HFFc6 (cell line): Measurements from ENCODE around the gene TRPV4. TPM values are rescaled to one million over a fixed set of nuclear protein-coding genes. Genes with fewer than 3 reads are reported as not detected.

ENCODE experiments used
- DNase-seq: peaks from one replicate; pipeline ENCODE4 v3.0.0-alpha.2; 2018
- H3K27ac Mint-ChIP-seq: 2 replicates; pipeline ENCODE4 v1.8.0; 2020; ENCODE audit warnings: mild to moderate bottlenecking, mixed read lengths
- H3K27me3 Mint-ChIP-seq: 2 replicates; pipeline ENCODE4 v1.8.0; 2021; ENCODE audit warnings: mild to moderate bottlenecking, moderate library complexity, mixed read lengths; ENCODE audit not compliant: insufficient read depth
- H3K36me3 Mint-ChIP-seq: 2 replicates; pipeline ENCODE4 v1.8.0; 2021; ENCODE audit warnings: low read depth, mixed read lengths
- H3K4me1 Mint-ChIP-seq: 2 replicates; pipeline ENCODE4 v1.8.0; 2020; ENCODE audit warnings: low read depth, mixed read lengths
- H3K4me3 Mint-ChIP-seq: 2 replicates; pipeline ENCODE4 v1.8.0; 2020; ENCODE audit warnings: mild to moderate bottlenecking, moderate library complexity, mixed read lengths
- H3K9me3 Mint-ChIP-seq: 2 replicates; pipeline ENCODE4 v1.8.0; 2020; ENCODE audit warnings: mild to moderate bottlenecking, mixed read lengths
- total RNA-seq, 6 experiments: library from RNA; stranded (reverse); fragmentation: NEBNext Ultra II Directional; extraction: Animal tissue kit (Norgen Biotek cat#: 25700); gene quantifications; 2 replicates in 1 of 6; 3 replicates in 5 of 6; pipeline ENCODE4 v1.2.3, GENCODE V29; 2021
- TF ChIP-seq, protein P1 (sequence below): fragments of 200-600 bp; sonication (generic); IDR thresholded peaks from 2 replicates; pipeline ENCODE4 v1.5.0; 2021; ENCODE audit warnings: antibody characterized with exemption, mild to moderate bottlenecking

TRPV4 gene
- total RNA-seq, 6 experiments from 2014 or later: 1.6 to 2.5 (median 1.9) TPM

DNA sequence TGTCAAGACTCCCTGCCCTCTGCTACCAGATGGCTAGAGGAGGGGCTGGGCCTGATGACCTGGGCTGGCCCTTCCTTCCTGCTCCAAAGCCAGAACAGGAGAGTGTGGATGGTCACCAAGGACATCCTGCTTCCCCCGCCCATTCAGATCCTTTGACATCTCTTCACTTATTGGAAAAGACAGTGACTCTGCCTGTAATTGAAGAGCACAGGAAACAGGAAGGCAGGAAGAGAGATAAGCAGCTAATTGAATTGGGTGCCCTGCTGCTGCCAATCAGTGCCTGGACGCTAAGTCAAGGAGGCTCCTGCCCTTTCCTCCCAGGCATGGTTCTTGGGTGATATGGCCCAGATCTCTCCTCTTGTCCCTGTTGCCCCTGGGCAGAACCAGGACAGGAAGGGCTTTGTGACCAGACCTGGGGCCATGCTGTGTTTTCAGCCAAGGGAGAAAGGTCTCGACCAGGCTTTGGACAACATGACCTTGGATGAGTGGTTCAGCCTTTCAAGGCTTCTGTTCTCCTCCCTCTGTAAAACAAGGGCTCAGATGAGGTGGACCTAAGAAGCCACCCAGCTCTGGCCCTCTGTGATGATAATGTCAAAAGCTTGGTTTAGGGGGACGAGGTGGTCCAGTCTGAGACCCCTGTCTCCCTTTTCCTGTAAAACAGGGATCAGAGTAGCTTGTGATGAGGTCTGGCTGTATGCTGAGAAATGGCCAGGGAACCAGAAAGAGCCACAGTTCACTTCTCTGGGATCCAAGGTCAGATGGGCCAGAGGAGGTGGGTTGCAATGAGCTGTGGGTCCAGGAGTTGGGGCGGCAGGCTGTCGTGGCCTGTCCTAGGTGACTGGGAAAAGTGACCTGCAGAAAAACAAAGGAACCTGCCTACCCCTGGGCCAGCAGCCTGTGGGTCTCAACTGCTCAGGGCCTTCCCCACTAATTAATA is 80.8 kb downstream of the TRPV4 start:
- no peak overlapping the region for H3K4me3 Mint-ChIP-seq
- H3K27me3 Mint-ChIP-seq: peaks cover 35% of the 10 kb centered on the region
- no peak overlapping the region for H3K27ac Mint-ChIP-seq
- H3K36me3 Mint-ChIP-seq: peaks cover 19% of the 10 kb centered on the region
- no peaks in the 10 kb centered on the region for H3K4me1 Mint-ChIP-seq
- TF ChIP-seq, protein P1, sequence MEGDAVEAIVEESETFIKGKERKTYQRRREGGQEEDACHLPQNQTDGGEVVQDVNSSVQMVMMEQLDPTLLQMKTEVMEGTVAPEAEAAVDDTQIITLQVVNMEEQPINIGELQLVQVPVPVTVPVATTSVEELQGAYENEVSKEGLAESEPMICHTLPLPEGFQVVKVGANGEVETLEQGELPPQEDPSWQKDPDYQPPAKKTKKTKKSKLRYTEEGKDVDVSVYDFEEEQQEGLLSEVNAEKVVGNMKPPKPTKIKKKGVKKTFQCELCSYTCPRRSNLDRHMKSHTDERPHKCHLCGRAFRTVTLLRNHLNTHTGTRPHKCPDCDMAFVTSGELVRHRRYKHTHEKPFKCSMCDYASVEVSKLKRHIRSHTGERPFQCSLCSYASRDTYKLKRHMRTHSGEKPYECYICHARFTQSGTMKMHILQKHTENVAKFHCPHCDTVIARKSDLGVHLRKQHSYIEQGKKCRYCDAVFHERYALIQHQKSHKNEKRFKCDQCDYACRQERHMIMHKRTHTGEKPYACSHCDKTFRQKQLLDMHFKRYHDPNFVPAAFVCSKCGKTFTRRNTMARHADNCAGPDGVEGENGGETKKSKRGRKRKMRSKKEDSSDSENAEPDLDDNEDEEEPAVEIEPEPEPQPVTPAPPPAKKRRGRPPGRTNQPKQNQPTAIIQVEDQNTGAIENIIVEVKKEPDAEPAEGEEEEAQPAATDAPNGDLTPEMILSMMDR: no peak
- H3K9me3 Mint-ChIP-seq: peaks cover 25% of the 10 kb centered on the region
- DNase-seq: no peak

DNA sequence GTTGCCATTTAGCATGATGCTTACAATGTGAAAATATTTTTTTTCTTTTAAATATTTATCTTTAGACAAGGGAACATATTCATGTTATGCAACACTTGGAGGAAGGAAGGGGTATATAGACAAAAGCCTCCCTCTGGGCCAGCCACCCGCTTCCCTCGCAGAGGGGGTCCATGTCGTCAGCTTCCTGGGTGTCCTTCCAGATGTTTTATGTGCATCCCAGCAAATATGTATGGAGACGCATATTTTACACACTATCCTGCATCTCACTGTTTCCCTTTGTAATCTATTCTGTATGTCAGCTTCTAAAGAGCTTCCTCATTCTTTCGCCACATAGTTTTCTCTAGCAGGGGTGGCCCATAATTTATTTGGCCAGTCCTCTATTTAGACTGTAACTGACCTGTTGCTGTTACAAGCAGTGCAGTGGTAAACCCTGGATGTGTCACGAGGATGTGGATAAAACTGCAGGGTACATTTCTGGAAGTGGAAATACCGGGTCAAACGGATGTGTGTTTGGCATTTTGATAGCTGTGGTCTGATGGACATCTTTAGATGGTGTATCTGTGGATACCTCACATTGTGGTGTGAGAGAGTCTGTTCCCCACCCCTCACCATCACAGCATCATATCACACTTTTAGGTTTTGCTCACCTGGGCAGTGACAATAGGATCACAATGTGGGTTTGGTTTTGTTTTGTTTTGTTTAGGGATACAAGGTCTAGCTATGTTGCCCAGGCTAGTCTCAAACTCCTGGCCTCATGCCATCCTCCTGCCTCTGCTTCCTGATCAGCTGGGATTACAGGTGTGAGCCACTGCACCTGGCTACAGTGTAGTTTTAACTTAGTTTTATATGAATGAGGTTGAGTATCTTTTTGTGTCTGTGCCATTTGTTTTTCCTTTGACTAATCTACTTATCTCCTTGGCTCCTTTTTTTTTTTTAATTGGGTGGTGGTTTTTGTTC is 87.9 kb downstream of the TRPV4 start:
- H3K4me1 Mint-ChIP-seq: no peaks in the 10 kb centered on the region
- TF ChIP-seq, protein P1: no peak
- H3K36me3 Mint-ChIP-seq: no peaks in the 10 kb centered on the region
- H3K9me3 Mint-ChIP-seq: no peaks in the 10 kb centered on the region
- no peak overlapping the region for H3K27ac Mint-ChIP-seq
- DNase-seq: no peak
- no peak overlapping the region for H3K4me3 Mint-ChIP-seq
- H3K27me3 Mint-ChIP-seq: peaks cover 33% of the 10 kb centered on the region

DNA sequence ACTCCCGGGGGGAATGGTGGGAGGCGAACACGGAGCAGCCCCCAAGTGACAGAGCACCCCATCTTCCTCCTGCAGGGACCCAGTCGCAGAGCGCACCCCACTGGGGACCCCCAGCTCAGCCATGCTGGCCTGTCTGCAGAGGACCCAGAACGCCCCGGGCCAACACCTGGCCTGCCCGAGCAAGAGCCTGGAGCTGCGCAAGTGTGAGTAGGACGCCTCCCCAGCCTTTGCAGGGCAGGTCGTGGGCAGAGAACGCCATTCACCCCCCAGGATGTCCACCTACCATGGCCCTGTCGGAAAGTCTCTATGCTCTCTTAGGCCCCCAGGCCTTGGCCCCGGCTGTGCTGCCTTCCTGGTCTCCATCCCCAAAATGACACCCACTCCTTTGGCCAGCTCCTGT is 89.2 kb downstream of the TRPV4 start:
- Mint-ChIP-seq H3K4me1 (peaks cover 10% of the 10 kb centered on the region), H3K36me3 (no peaks in the 10 kb centered on the region), H3K9me3 (no peaks in the 10 kb centered on the region), H3K27ac (no peak overlapping the region), H3K27me3 (peaks cover 30% of the 10 kb centered on the region), H3K4me3 (no peak overlapping the region)
- TF ChIP-seq, protein P1: no peak
- no peak for DNase-seq

DNA sequence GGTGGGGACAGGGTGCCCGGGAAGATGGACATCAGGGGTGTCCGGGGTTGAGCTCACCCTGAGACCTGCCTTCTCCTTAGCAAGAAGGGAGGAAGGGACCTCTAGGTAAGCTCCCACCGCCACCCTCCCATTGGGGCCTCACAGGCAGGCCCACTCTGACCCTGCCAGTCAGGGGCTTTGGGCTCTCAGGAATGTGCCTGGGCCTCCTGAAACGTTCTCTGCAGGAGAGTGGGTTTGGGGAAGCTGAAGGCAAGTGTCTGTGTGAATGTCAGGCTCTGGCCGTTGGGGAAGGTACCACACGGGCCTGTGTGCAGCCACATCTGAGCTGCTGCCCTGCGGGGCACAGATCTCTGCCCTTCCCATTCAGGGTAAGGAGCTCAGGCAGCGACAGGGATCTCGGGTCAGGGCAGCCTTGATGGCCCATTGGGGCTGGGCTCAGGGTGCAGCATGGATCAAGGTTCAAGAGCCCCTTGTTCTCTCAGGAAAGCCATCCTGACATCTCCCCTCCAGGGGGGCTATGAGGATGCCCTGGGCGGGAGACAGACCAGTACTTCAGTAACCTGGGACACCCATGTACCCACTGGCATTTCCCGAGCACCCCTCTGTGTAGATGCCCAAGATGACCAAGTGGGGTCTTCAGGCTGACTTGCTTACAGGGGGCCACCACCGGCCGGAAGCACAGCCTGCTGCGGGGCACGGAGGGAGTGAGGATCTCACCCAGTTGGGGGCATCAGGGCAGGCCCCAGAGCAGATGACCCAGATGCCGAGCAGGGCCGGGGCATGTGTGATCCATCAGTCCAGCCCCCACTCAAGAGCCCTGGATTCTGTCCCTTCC is 89.9 kb downstream of the TRPV4 start:
- Mint-ChIP-seq H3K36me3 (no peaks in the 10 kb centered on the region), H3K4me1 (peaks cover 17% of the 10 kb centered on the region), H3K27me3 (peaks cover 25% of the 10 kb centered on the region), H3K27ac (no peak overlapping the region), H3K9me3 (no peaks in the 10 kb centered on the region), H3K4me3 (no peak overlapping the region)
- TF ChIP-seq, protein P1: no peak
- no peak for DNase-seq
